Naive B cell (primary cell): ENCODE data around the gene SYTL2. TPM values are rescaled to one million over a fixed set of nuclear protein-coding genes. Genes with fewer than 3 reads are reported as not detected.

Source experiments
- polyA plus RNA-seq, 6 donors: library from polyadenylated mRNA; unstranded; fragments of 300-500 nt; fragmentation: Illumina TruSeq; gene quantifications; one replicate each; pipeline ENCODE4 v1.2.3, GENCODE V29; 2021; ENCODE audit warnings: low read depth in 6 of 6

Gene SYTL2
- polyA plus RNA-seq, 6 donors from 2014 or later = 0.32 to 1.00 (median 0.55) TPM; not detected in 2

Other genes with a start within 250 kb of the SYTL2 start
- 1 to 10 TPM in 5 of 6 donors, under 1 TPM in 1; 0.93 to 2.4 (median 1.3) TPM for gene DLG2, start 183.8 kb downstream of the SYTL2 start, polyA plus RNA-seq
- 10 to 100 TPM; 31.1 to 56.5 (median 45.0) TPM for gene TMEM126B, start 182.5 kb downstream of the SYTL2 start, polyA plus RNA-seq
- gene TMEM126A, start 163.2 kb downstream of the SYTL2 start, polyA plus RNA-seq = 10 to 100 TPM; 35.8 to 74.6 (median 68.9) TPM
- gene CREBZF, start 146.0 kb downstream of the SYTL2 start, polyA plus RNA-seq = 10 to 100 TPM in 5 of 6 donors, 1 to 10 TPM in 1; 4.8 to 19.8 (median 13.9) TPM
- gene CCDC89, start 124.9 kb downstream of the SYTL2 start, polyA plus RNA-seq = not detected
- gene CCDC83, start 44.2 kb upstream of the SYTL2 start, polyA plus RNA-seq = not detected